Fibroblast of lung (primary cell): ENCODE results near the gene ZFAND2B. TPM values are rescaled to one million over a fixed set of nuclear protein-coding genes. Genes with fewer than 3 reads are reported as not detected.

Experiments
- DNase-seq, 2 donors: peaks; one replicate each; pipeline versions ENCODE4 v3.0.0 to v3.0.0-alpha.2; 2010; ENCODE audit warnings: low read depth in 2 of 2
- H2AFZ ChIP-seq: 2 replicates; pipeline ENCODE4 v1.5.1; 2012; ENCODE audit warnings: low read length, control low read depth, inconsistent platforms
- H3K27ac ChIP-seq: 2 replicates; pipeline ENCODE4 v1.5.1; 2011; ENCODE audit warnings: low read length, control low read depth; ENCODE audit not compliant: insufficient read depth
- H3K27me3 ChIP-seq: 2 replicates; pipeline ENCODE4 v1.5.1; 2011; ENCODE audit warnings: mild to moderate bottlenecking, low read length; ENCODE audit not compliant: control insufficient read depth, insufficient read depth
- H3K36me3 ChIP-seq: 2 replicates; pipeline ENCODE4 v1.5.1; 2011; ENCODE audit warnings: low read length; ENCODE audit not compliant: control insufficient read depth, insufficient read depth
- H3K4me1 ChIP-seq: 2 replicates; pipeline ENCODE4 v1.5.1; 2011; ENCODE audit warnings: low read length; ENCODE audit not compliant: control insufficient read depth, insufficient read depth; ENCODE audit errors: extremely low read depth
- H3K4me2 ChIP-seq: 2 replicates; pipeline ENCODE4 v1.5.1; 2011; ENCODE audit warnings: low read length, control low read depth; ENCODE audit not compliant: insufficient read depth; ENCODE audit errors: extremely low read depth
- H3K4me3 ChIP-seq, 4 experiments: fragments of 200-600 bp in 1 of 4; sonication (generic) in 1 of 4; replicated peaks in 1 of 4; 2 replicates each; pipeline ENCODE4 v1.5.1; 2011 to 2016; ENCODE audit warnings: low read length in 4 of 4, low read depth in 3 of 4, mild to moderate bottlenecking in 3 of 4, control low read depth in 2 of 4, inconsistent platforms in 1 of 4, mixed read lengths in 1 of 4; ENCODE audit not compliant: insufficient read depth in 1 of 4; ENCODE audit errors: control extremely low read depth in 1 of 4
- H3K79me2 ChIP-seq: 2 replicates; pipeline ENCODE4 v1.5.1; 2012; ENCODE audit warnings: mild to moderate bottlenecking, low read length, inconsistent platforms; ENCODE audit not compliant: control insufficient read depth, insufficient read depth
- H3K9ac ChIP-seq: 2 replicates; pipeline ENCODE4 v1.5.1; 2011; ENCODE audit warnings: mild to moderate bottlenecking, low read length, control low read depth; ENCODE audit not compliant: insufficient read depth
- H3K9me3 ChIP-seq: 2 replicates; pipeline ENCODE4 v1.5.1; 2012; ENCODE audit warnings: low read depth, low read length; ENCODE audit not compliant: control insufficient read depth, insufficient read depth
- H4K20me1 ChIP-seq: 2 replicates; pipeline ENCODE4 v1.5.1; 2011; ENCODE audit warnings: low read length; ENCODE audit not compliant: control insufficient read depth, insufficient read depth; ENCODE audit errors: extremely low read depth
- CTCF ChIP-seq, 2 donors: IDR thresholded peaks in 1 of 2; conservative IDR thresholded peaks in 1 of 2; 1 replicate in 1 of 2; 2 replicates in 1 of 2; pipeline ENCODE4 v1.5.1; 2011 to 2012; ENCODE audit warnings: low read length in 2 of 2, control low read depth in 1 of 2, inconsistent platforms in 1 of 2, low read depth in 1 of 2, mild to moderate bottlenecking in 1 of 2
- EZH2 ChIP-seq: IDR thresholded peaks from 2 replicates; pipeline ENCODE4 v1.5.1; 2012; ENCODE audit warnings: low read length, control low read depth, mild to moderate bottlenecking; ENCODE audit errors: missing control alignments
- polyA plus RNA-seq, 2 donors: library from polyadenylated mRNA; depleted of rRNA in 1 of 2; stranded (reverse) in 1 of 2; unstranded in 1 of 2; fragments of >200 nt; gene quantifications; 2 replicates each; pipeline ENCODE4 v1.2.1, GENCODE V29; 2011 to 2012; ENCODE audit warnings: missing spikeins in 1 of 2
- total RNA-seq: library from RNA; depleted of rRNA; stranded (reverse); fragments of >200 nt; gene quantifications from 2 replicates; pipeline ENCODE4 v1.2.1, GENCODE V29; 2014

ZFAND2B gene
- total and polyA plus RNA-seq, 2 donors (not counting 1 experiment from before 2014, with no cell fraction given): 26.8 to 40.0 TPM

- Histone ChIP-seq H3K27ac (no peak overlapping the region), H3K9ac (no peak overlapping the region), H3K4me2 (no peak overlapping the region), H3K79me2 (no peaks in the 10 kb centered on the region), H3K4me1 (peaks cover 3% of the 10 kb centered on the region), H3K4me3 (no peak overlapping the region), H2AFZ (no peak overlapping the region), H3K36me3 (peaks cover 6% of the 10 kb centered on the region), H3K27me3 (no peaks in the 10 kb centered on the region), H4K20me1 (no peaks in the 10 kb centered on the region), H3K9me3 (no peaks in the 10 kb centered on the region)
- DNase-seq: no peak
- TF ChIP-seq EZH2 (no peak), CTCF (conservative IDR thresholded peaks at IDR 0.05 in 1 of 2, IDR thresholded peaks at IDR 0.05 in 1 of 2; ENCODE audit: low read depth in 1 of 2, low read length in 2 of 2) (no peak)
Observed at GRCh38 chr2:219167997-219168396, 38.6 kb upstream of the ZFAND2B start.

DNA sequence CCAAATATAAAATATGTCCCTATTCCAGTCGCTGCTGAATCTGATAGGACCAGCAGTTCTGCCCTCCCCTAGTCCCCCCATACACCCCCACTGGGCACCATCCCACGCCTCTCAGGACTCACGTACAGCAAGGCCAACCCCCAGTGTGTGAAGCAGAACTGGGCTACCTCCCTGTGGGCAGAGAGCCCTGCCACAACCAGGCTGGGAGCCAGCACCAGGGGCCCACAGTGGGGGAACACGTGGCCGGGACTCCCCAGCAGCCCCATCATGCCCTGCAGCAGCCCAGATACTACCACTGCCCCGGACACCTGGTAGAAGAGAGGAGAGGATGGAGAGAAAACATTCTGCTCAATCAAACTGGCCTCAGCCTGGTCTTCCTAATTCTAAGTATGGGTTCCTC is 38.1 kb upstream of the ZFAND2B start:
- H3K27ac ChIP-seq: no peak overlapping the region
- no peak overlapping the region for H3K9ac ChIP-seq
- no peaks in the 10 kb centered on the region for H3K9me3 ChIP-seq
- H3K4me3 ChIP-seq: no peak overlapping the region
- H2AFZ ChIP-seq: no peak overlapping the region
- H4K20me1 ChIP-seq: no peaks in the 10 kb centered on the region
- H3K79me2 ChIP-seq: no peaks in the 10 kb centered on the region
- TF ChIP-seq CTCF (conservative IDR thresholded peaks at IDR 0.05 in 1 of 2, IDR thresholded peaks at IDR 0.05 in 1 of 2; ENCODE audit: low read depth in 1 of 2, low read length in 2 of 2) (no peak), EZH2 (no peak)
- no peaks in the 10 kb centered on the region for H3K27me3 ChIP-seq
- peaks cover 10% of the 10 kb centered on the region for H3K36me3 ChIP-seq
- no peak for DNase-seq
- no peak overlapping the region for H3K4me2 ChIP-seq
- peaks cover 3% of the 10 kb centered on the region for H3K4me1 ChIP-seq

DNA sequence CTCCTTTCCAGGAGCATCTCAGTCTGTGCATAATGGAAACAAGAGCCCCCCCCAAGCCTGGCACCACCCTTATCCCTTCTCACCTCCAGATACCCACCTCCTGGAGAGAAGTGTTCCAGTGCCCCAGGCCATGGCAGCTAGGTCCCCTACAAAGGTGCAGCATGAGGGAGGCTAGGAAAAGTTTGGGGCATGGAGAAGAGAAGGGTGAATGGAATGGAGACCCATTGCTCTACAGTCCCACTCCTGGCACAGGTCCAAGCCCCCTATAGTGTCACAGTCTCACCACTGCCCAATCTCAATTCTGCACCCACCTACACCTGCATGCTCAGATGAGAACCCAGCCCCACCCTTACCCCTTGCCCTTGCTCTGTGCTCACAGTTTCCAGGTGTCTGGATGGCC is 37.6 kb upstream of the ZFAND2B start:
- no peak overlapping the region for H3K27ac ChIP-seq
- H2AFZ ChIP-seq: no peak overlapping the region
- no peaks in the 10 kb centered on the region for H3K27me3 ChIP-seq
- peaks cover 10% of the 10 kb centered on the region for H3K36me3 ChIP-seq
- H3K79me2 ChIP-seq: no peaks in the 10 kb centered on the region
- no peak overlapping the region for H3K9ac ChIP-seq
- TF ChIP-seq CTCF (conservative IDR thresholded peaks at IDR 0.05 in 1 of 2, IDR thresholded peaks at IDR 0.05 in 1 of 2; ENCODE audit: low read depth in 1 of 2, low read length in 2 of 2): no peak
- no peak for TF ChIP-seq EZH2
- H4K20me1 ChIP-seq: no peaks in the 10 kb centered on the region
- DNase-seq: no peak
- H3K4me1 ChIP-seq: peaks cover 3% of the 10 kb centered on the region
- no peak overlapping the region for H3K4me2 ChIP-seq
- no peaks in the 10 kb centered on the region for H3K9me3 ChIP-seq
- H3K4me3 ChIP-seq: no peak overlapping the region
